DMS79 treated with DMSO at 0.1 percent for 48 hours (cell line): Measurements from ENCODE around the gene OS9.

Experiments used
- DNase-seq: peaks from one replicate; lab custom pipeline; 2025; lab: John Stamatoyannopoulos, UW

Gene OS9

GRCh38 chr12:57765698-57766463, 71.9 kb downstream of the OS9 start:
- no peak for DNase-seq

GRCh38 chr12:57766464-57767304, 72.8 kb downstream of the OS9 start, which contains the start of gene CYP27B1:
TSS of gene CYP27B1 (minus strand) at chr12:57767078. CDS start at chr12:57767041, 37 bp downstream.
- DNase-seq: peak; percentile 55

GRCh38 chr12:57767305-57767698, 73.4 kb downstream of the OS9 start:
- DNase-seq: no peak

- no peak for DNase-seq
Measured at GRCh38 chr12:57767876-57768275, 73.9 kb downstream of the OS9 start.

GRCh38 chr12:57769594-57769993, 75.7 kb downstream of the OS9 start:
- DNase-seq: no peak

GRCh38 chr12:57770734-57771133, 76.8 kb downstream of the OS9 start:
- DNase-seq: no peak
